Prostate gland (tissue), 2 donors: Measurements from ENCODE around the gene CRTC3.

Experiments used
- POLR2A ChIP-seq: fragments of 450-650 bp; IDR thresholded peaks from one replicate; pipeline ENCODE4 v1.6.1; 2016; ENCODE audit warnings: antibody characterized with exemption, mild to moderate bottlenecking
- POLR2AphosphoS5 ChIP-seq: sonication (generic); formaldehyde crosslinking; IDR thresholded peaks from one replicate; pipeline ENCODE4 v1.6.1; 2017; ENCODE audit warnings: antibody characterized with exemption
- TF ChIP-seq, protein P1 (sequence below), 4 experiments: fragments of 200-600 bp in 2 of 4; fragments of 450-650 bp in 2 of 4; sonication (generic) in 2 of 4; IDR thresholded peaks; 1 replicate in 3 of 4; 2 replicates in 1 of 4; pipeline ENCODE4 v1.5.1; 2016 to 2019; ENCODE audit warnings: antibody characterized with exemption in 4 of 4, mild to moderate bottlenecking in 2 of 4, moderate library complexity in 2 of 4

DNA sequence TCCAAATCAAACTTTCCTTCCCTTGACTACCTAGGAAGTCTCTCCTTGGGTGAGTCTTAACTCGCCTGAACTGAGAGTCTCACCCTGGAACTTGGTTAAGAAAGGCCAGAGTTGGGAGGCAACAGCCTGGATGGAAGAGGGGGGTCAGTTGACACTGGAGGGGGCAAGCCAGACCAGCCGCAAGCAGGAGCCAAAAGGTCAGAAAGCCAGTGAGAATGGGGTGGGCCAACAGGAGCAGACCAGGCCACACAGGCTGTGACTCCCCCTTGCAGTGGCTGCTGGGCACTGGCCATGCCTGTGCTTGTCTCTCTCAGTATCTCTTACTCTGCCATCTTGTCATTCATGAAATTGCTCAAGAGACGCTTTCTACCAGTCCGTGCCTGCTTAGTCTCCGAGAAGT is 32.9 kb downstream of the CRTC3 start:
- TF ChIP-seq POLR2A (no peak), POLR2AphosphoS5 (no peak)
- TF ChIP-seq, protein P1, sequence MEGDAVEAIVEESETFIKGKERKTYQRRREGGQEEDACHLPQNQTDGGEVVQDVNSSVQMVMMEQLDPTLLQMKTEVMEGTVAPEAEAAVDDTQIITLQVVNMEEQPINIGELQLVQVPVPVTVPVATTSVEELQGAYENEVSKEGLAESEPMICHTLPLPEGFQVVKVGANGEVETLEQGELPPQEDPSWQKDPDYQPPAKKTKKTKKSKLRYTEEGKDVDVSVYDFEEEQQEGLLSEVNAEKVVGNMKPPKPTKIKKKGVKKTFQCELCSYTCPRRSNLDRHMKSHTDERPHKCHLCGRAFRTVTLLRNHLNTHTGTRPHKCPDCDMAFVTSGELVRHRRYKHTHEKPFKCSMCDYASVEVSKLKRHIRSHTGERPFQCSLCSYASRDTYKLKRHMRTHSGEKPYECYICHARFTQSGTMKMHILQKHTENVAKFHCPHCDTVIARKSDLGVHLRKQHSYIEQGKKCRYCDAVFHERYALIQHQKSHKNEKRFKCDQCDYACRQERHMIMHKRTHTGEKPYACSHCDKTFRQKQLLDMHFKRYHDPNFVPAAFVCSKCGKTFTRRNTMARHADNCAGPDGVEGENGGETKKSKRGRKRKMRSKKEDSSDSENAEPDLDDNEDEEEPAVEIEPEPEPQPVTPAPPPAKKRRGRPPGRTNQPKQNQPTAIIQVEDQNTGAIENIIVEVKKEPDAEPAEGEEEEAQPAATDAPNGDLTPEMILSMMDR (IDR thresholded peaks at IDR 0.05): no peak
